HG03175 (cell line): Measurements from ENCODE around the gene NCOR2.

Source experiments
- ATAC-seq: cut with Tn5 transposase; IDR thresholded peaks from one replicate; pipeline ENCODE4 v1.9.1; 2021; ENCODE audit warnings: mild to moderate bottlenecking, moderate library complexity; ENCODE audit not compliant: unreplicated experiment

Gene NCOR2

GRCh38 chr12:124561231-124561630, 6.2 kb downstream of the NCOR2 start:
- no peak for ATAC-seq

DNA sequence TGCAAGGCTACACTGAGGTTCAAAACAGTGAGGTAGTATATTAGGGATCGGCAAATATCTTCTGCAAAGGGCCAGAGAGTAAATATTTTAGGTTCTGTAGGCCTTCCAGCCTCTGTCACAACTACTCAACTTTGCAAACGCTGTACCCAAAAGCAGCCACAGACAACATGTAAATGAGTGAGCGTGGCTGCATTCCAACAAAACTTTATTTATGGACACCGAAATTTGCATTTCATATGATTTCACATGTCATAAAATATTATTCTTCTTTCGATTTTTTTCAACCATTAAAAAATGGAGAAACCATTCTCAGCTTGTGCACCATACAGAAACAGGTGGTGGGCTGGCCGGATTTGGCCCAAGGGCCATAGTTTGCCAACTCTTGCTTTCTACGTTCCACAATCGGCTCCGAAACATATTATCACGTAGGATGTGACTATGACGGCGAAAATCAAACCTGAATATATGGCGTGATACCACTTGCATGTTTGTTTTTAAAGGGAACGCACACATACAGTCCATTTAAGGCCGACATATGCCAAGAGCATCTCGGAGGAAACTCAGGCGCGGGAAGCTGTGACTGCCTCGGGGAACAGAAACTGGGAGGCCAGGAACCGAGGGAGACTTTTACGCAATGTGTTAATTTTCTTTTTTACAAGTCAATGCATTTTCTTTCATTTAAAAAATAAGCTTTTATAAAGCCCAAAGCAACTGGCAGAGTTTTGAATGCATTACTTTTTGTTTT, 7.1 kb downstream of the NCOR2 start:
- no peak for ATAC-seq

GRCh38 chr12:124559182-124560017, 8.0 kb downstream of the NCOR2 start:
- no peak for ATAC-seq

GRCh38 chr12:124558313-124558712, 9.1 kb downstream of the NCOR2 start:
- ATAC-seq: no peak

- ATAC-seq: no peak
Measured at GRCh38 chr12:124557518-124558223, 9.7 kb downstream of the NCOR2 start.

DNA sequence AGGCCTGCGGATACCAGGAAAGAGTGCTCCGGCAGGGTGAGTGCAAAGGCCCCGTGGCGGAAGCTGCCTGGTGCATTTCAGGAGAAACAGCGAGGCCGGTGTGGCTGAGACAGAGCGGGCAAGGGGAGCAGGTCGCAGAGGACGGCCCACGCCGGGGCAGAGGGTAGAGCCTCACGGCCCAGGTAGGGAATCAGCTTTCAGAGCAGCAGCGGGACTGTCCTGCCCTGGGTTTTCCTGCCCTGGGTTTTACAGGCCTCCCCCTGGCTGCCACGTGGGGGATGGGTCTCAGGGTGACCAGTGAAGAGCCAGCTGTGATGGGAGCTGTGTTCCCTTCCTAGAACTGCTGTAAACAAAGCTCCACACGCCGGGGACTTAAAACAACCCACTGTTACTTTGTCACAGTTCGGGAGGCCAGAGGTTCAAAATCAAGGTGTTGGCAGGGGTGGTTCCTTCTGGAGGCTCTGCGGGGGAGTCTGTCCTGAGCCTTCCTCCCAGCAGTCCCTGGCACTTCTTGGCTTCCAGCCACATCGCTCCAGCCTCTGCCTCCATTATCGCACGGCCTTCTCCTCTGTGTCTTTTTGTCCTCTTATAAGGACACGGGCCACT, 10.4 kb downstream of the NCOR2 start:
- ATAC-seq: no peak

DNA sequence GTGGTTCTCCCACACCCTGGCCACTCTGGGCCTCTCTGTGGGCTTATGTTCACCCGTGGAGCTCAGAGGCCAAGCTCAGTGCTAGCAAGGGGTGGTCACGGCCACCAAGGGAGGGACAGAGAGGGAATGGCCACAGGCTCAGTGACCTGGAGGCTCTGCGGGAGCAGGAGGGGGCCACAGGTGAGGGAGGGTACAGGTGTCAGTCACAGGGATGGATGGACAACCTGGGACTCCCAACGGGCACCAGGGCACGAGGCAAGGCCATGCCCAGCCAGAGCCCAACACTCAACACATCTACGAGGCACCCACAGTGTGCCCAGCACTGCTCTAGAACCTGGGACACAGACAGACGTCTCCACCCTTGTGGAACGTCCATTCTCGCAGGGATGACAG, 11.3 kb downstream of the NCOR2 start:
- no peak for ATAC-seq

DNA sequence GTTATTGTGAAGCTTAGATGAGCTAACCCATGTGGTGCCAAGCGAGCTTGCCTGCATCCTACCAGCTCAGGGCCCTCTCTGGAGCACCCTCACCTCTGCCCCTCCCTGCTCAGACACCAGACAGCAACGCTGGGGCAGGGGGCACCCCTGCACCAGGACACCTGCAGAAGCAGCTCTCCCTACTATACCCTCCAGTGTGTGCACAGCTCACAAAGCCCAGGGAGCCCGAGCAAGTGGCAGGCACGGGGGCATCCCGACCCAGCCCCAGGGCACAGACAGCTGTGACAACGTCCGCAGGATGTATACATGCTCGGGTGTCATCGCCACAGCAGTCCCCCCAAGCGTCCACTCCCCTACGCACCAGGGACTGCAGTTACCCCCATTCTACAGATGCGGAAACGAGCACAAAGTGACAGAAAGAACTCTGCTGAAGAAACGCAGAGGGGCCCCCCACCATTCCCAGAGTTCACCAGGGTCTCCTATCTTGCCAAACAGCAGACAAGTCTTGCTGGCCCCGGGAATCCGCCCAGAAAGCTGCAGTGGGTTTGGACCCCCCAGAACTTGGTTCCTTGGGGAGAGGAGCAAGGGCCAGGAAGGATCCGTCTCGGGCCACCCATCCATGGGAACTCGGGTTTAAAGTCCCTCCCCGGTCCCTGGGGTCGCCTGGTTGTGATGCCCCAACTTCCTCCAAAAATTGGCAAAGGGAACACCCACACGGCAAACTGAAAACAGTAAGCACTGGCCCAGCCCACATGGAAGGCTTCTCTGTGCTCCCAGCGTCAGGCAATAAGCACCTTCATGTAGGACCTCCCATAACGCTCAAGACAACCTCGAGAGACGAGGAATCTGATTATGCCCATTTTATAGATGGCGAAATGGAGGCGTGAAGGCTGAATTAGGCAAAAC, 12.0 kb downstream of the NCOR2 start:
- ATAC-seq: no peak

- ATAC-seq: no peak
Measured at GRCh38 chr12:124554429-124555029, 12.9 kb downstream of the NCOR2 start.

- ATAC-seq: no peak
Measured at GRCh38 chr12:124553862-124554428, 13.5 kb downstream of the NCOR2 start.

DNA sequence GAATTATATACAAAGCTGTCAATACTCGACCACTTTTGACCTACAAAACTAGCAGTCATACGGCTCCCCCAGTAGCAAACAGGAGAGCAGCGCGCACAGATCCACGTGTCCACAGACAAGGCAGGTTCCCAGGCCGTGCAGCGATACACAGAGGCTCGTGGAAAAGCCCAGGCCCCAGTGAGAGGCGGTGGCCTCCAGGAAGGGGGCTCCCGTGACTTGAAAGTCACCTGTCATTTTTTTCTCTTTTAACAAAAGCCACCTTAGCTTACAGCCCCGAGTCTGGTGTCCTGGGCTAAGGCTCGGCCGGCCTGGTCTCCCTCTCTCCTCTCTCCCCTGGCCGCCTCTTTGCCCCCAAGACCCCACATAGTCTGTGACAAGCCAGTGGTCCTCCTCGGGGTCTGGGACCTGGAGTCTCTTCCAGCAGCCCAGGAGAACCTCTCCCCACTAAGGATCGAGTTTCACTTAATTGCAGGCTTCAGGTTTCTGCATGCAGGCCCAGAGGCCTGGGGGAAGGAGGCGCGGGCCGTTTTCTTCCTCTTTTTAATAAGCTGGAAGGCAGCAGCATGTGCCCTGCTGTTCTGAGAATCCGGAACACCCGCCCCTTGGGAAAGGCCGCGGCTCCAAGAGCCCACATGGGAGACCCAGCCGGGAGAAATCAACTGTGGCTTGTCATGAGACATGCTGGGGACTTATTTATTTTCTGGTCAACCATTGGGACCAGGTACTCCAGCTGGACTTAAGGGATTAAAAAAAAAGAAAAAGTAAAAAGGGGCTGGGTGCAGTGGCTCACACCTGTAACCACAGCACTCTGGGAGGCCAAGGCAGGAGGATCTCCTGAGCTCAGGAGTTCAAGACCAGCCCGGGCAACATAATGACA, 15.9 kb downstream of the NCOR2 start:
- ATAC-seq: no peak

DNA sequence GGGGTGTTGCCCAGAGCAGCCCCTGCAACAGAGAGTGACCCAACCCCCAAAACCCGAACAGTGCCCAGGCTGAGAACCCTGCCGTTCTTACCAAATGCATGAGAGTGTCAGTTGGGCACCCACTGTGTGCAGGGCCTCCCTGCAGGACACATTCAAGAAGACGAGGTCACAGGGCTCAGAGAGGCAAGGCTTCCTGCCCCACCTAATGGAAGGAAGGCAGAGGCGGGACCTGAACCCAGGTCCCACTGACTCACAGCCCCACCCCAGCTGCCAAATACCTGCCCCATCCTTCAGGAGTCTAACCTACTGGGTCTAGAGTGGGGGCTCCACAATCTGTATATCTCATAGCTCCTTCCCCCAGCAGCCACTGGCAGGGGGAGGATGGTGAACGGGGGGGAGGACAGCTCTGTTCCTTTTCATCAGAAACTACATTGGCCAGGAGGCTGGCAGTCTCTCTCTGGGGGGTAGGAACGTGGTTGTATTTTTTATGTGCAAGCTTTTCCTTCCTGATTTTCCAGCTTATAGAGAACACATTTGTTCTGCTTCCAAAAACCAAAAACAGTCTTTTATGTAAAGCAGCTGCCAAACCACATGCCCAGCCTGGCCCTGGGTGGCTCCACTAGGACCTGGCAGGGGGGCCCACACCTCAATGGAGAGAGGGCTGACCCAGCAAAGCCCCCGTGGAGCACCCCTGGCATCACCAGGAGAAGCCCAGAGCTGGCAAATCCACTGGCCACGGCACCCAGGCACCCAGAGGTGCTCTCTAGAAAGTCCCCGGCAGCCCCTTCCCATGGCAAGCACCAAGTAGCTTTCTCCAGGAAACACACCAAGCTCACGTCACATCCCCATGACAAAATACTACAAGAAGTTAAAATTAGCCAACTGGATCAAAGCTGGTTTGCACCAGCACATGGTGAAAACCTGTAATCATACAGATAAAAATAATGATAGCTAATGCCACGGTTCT, 17.0 kb downstream of the NCOR2 start:
- ATAC-seq: no peak

DNA sequence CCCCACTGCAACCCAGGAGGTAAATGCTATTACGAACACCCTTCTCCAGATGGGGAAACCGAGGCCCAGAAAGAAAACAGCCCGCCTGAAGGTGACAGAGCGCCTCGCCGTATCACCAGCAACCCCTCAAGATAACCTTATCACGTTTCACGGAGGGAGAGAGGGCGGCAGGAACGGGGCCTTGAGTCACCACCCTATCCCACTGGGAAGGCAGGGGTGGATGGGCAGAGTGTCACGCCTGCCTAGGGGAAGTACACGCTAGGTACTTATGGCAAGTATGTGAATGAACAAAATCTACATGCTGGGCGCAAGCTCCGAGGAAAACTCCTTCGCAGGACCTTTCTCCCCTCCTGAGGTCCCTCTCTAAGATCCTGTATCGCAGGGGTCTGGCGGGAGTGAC, 17.8 kb downstream of the NCOR2 start:
- ATAC-seq: no peak

DNA sequence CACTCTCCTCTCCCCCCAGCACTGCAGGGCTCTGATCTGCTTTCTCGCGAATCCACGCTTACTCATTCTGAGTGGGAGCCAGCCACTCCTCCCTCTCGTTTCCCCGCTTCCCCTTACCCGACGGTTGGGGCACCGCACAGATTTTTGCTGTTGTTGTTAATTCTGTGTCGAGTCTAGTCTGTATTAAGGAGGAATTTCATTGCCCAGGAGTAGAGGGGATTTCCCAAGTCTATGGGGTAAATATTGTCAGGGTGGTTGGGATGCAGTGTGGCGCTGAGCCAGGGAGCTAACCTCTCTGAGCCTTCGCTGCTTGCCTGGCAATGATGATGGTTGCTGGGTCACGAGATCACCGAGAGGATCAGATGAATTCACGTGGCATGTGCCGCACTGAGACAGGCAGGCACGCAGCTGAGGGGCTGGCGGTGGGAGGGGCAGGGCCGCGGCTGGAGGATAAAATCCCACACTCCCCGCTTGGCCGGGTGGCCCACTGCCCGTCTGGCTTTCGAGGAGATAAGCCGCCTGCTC, 18.5 kb downstream of the NCOR2 start:
- no peak for ATAC-seq

- ATAC-seq: no peak
Measured at GRCh38 chr12:124547626-124548025, 19.8 kb downstream of the NCOR2 start.

DNA sequence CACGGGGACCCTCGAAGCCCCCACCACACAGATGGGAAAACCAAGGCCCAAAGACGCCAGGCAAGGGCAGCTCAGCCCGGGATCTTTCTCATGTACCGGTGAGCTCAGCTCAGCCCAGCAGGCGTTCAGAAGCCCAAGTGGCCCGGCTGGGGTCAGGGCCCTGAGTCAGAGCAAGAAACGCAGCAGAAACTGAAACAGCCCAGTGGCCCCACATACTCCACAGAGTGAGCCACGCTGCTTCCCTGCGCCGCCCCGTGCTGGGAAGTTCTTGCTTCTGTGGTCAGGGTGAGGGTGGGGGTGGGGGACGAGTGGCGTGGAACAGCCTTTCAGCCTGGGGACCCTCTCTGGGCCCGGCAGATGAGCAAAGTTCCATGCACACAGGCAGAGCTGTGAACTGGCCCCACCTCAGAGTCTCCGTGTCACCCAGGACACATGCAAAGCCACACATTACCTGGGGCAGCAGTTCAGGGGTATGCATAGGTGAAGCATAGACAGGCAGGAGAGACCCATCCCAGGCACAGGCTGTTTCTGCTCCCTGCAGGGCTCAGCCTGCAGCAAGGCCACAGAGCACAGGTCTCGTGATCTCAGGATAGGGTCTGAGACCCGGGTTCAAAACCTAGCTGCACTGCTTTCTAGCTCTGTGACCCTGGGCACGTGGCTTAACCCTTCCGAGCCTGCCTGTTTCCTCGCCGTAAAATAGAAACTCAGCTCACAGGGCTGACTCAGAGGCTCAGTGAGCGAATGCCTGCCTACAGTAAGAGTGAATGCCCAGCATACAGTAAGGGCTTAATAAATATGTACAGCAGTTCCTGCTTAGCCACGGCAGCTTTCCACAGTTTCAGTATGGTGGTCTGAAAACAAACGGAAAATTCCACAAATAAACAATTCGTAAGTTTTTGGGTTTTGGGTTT, 21.6 kb downstream of the NCOR2 start:
- ATAC-seq: peak; percentile 87
